ENCODE data around the gene SLFN12. TPM values are rescaled to one million over a fixed set of nuclear protein-coding genes. Genes with fewer than 3 reads are reported as not detected.
"Not testable (repeated sequence)": the region's sequence is repeated elsewhere in the genome, so short reads cannot be mapped to it uniquely, and the experiment has no call there.

The SLFN12 gene
- total and polyA plus RNA-seq, 2 donors from 2014 or later = 2.3 to 13.3 TPM

- no peak for FAIRE-seq
Observed at GRCh38 chr17:35423761-35424160, 8.5 kb downstream of the SLFN12 start.

GRCh38 chr17:35421069-35421468 is 11.2 kb downstream of the SLFN12 start:
- DNase-seq; H3K9me3 ChIP-seq (ENCODE audit: control insufficient read depth in 2 of 3, insufficient read depth in 1 of 3, low read length in 3 of 3); FAIRE-seq; H3K27ac ChIP-seq (ENCODE audit: low read depth in 2 of 2, low read length in 2 of 2); intact Hi-C loops (cut with DNase I); H3K36me3 ChIP-seq (ENCODE audit: control insufficient read depth in 2 of 3, insufficient read depth in 3 of 3, low read length in 3 of 3); H3K4me1 ChIP-seq (ENCODE audit: control insufficient read depth in 2 of 3, insufficient read depth in 2 of 3, low read depth in 1 of 3, low read length in 3 of 3); H3K4me3 ChIP-seq (ENCODE audit: low read length in 3 of 3); H3K9ac ChIP-seq (ENCODE audit: low read length in 3 of 3); H3K27me3 ChIP-seq (ENCODE audit: control insufficient read depth, insufficient read depth, low read length): not testable (repeated sequence)

More at GRCh38 chr17:35423761-35424160, 8.5 kb downstream of the SLFN12 start:
- DNase-seq = no peak
- H3K9me3 ChIP-seq (ENCODE audit: control insufficient read depth in 2 of 3, insufficient read depth in 1 of 3, low read length in 3 of 3) = no peaks in the 10 kb centered on the region
- no peaks in the 10 kb centered on the region for H3K4me1 ChIP-seq (ENCODE audit: control insufficient read depth in 2 of 3, insufficient read depth in 2 of 3, low read depth in 1 of 3, low read length in 3 of 3)
- H3K27ac ChIP-seq (ENCODE audit: low read depth in 2 of 2, low read length in 2 of 2) = no peak overlapping the region
- TF ChIP-seq CTCF (IDR thresholded peaks at IDR 0.05; ENCODE audit: borderline replicate concordance, extremely low read depth, insufficient read depth) = no peak
- intact Hi-C loops (cut with DNase I) = no loop called here
- no peaks in the 10 kb centered on the region for H3K27me3 ChIP-seq (ENCODE audit: control insufficient read depth, insufficient read depth, low read length)
- no peak overlapping the region for H3K9ac ChIP-seq (ENCODE audit: low read length in 3 of 3)
- H3K4me3 ChIP-seq (ENCODE audit: low read length in 3 of 3) = no peak overlapping the region
- peaks cover 0 to 2% (median 0%) of the 10 kb centered on the region in 3 donors for H3K36me3 ChIP-seq (ENCODE audit: control insufficient read depth in 2 of 3, insufficient read depth in 3 of 3, low read length in 3 of 3)

GRCh38 chr17:35416659-35417058 is 15.6 kb downstream of the SLFN12 start:
- H3K36me3 ChIP-seq (ENCODE audit: control insufficient read depth in 2 of 3, insufficient read depth in 3 of 3, low read length in 3 of 3) = peaks cover 0 to 5% (median 5%) of the 10 kb centered on the region in 3 donors
- H3K27me3 ChIP-seq (ENCODE audit: control insufficient read depth, insufficient read depth, low read length) = no peaks in the 10 kb centered on the region
- intact Hi-C loops (cut with DNase I) = no loop called here
- no peak overlapping the region for H3K4me3 ChIP-seq (ENCODE audit: low read length in 3 of 3)
- no peak for TF ChIP-seq CTCF (IDR thresholded peaks at IDR 0.05; ENCODE audit: borderline replicate concordance, extremely low read depth, insufficient read depth)
- no peaks in the 10 kb centered on the region for H3K9me3 ChIP-seq (ENCODE audit: control insufficient read depth in 2 of 3, insufficient read depth in 1 of 3, low read length in 3 of 3)
- FAIRE-seq (no peak), DNase-seq (no peak)
- no peak overlapping the region for H3K27ac ChIP-seq (ENCODE audit: low read depth in 2 of 2, low read length in 2 of 2)
- H3K9ac ChIP-seq (ENCODE audit: low read length in 3 of 3) = no peak overlapping the region
- H3K4me1 ChIP-seq (ENCODE audit: control insufficient read depth in 2 of 3, insufficient read depth in 2 of 3, low read depth in 1 of 3, low read length in 3 of 3) = no peaks in the 10 kb centered on the region

- intact Hi-C loops (cut with DNase I); H3K9me3 ChIP-seq (ENCODE audit: control insufficient read depth in 2 of 3, insufficient read depth in 1 of 3, low read length in 3 of 3); H3K4me3 ChIP-seq (ENCODE audit: low read length in 3 of 3); H3K9ac ChIP-seq (ENCODE audit: low read length in 3 of 3); DNase-seq; H3K4me1 ChIP-seq (ENCODE audit: control insufficient read depth in 2 of 3, insufficient read depth in 2 of 3, low read depth in 1 of 3, low read length in 3 of 3); FAIRE-seq; H3K27ac ChIP-seq (ENCODE audit: low read depth in 2 of 2, low read length in 2 of 2); H3K36me3 ChIP-seq (ENCODE audit: control insufficient read depth in 2 of 3, insufficient read depth in 3 of 3, low read length in 3 of 3); H3K27me3 ChIP-seq (ENCODE audit: control insufficient read depth, insufficient read depth, low read length): not testable (repeated sequence)
Observed at GRCh38 chr17:35414707-35415106, 17.6 kb downstream of the SLFN12 start.

GRCh38 chr17:35414247-35414646 is 18.1 kb downstream of the SLFN12 start:
- no peaks in the 10 kb centered on the region for H3K4me1 ChIP-seq (ENCODE audit: control insufficient read depth in 2 of 3, insufficient read depth in 2 of 3, low read depth in 1 of 3, low read length in 3 of 3)
- H3K27ac ChIP-seq (ENCODE audit: low read depth in 2 of 2, low read length in 2 of 2) = no peak overlapping the region
- no peak overlapping the region for H3K9ac ChIP-seq (ENCODE audit: low read length in 3 of 3)
- DNase-seq (no peak), FAIRE-seq (no peak)
- no peak for TF ChIP-seq CTCF (IDR thresholded peaks at IDR 0.05; ENCODE audit: borderline replicate concordance, extremely low read depth, insufficient read depth)
- no peaks in the 10 kb centered on the region for H3K9me3 ChIP-seq (ENCODE audit: control insufficient read depth in 2 of 3, insufficient read depth in 1 of 3, low read length in 3 of 3)
- peaks cover 2 to 10% (median 5%) of the 10 kb centered on the region in 3 donors for H3K36me3 ChIP-seq (ENCODE audit: control insufficient read depth in 2 of 3, insufficient read depth in 3 of 3, low read length in 3 of 3)
- intact Hi-C loops (cut with DNase I) = no loop called here
- H3K27me3 ChIP-seq (ENCODE audit: control insufficient read depth, insufficient read depth, low read length) = no peaks in the 10 kb centered on the region
- H3K4me3 ChIP-seq (ENCODE audit: low read length in 3 of 3) = no peak overlapping the region

Data from kidney (tissue), 14 donors.